K562 (cell line): ENCODE measurements around the gene CENPH. TPM values are rescaled to one million over a fixed set of nuclear protein-coding genes. Genes with fewer than 3 reads are reported as not detected.

ENCODE experiments used
- CCAR2 ChIP-seq: fragments of 200-400 bp; formaldehyde crosslinking; IDR thresholded peaks from 2 replicates; pipeline ENCODE4 v1.6.1; 2017; ENCODE audit warnings: mild to moderate bottlenecking, low read depth, low read length
- GTF2A2 ChIP-seq: IDR thresholded peaks from 2 replicates; pipeline ENCODE4 v1.6.1; 2016; ENCODE audit warnings: mild to moderate bottlenecking, missing genetic modification characterization, missing compliant biosample characterization
- HDAC2 ChIP-seq: fragments of 450-650 bp; IDR thresholded peaks from 2 replicates; pipeline ENCODE4 v1.6.1; 2016; ENCODE audit warnings: mild to moderate bottlenecking
- HNRNPK ChIP-seq: fragments of 200-400 bp; formaldehyde crosslinking; IDR thresholded peaks from one replicate; pipeline ENCODE4 v1.6.1; 2018; ENCODE audit warnings: mild to moderate bottlenecking, low read depth, low read length; ENCODE audit not compliant: poor library complexity, severe bottlenecking
- MTA1 ChIP-seq: fragments of 450-650 bp; IDR thresholded peaks from 2 replicates; pipeline ENCODE4 v1.6.1; 2017; ENCODE audit warnings: borderline replicate concordance
- POLR3A ChIP-seq: IDR thresholded peaks from 2 replicates; pipeline ENCODE4 v1.6.1; 2011; ENCODE audit warnings: borderline replicate concordance, mild to moderate bottlenecking, moderate library complexity; ENCODE audit not compliant: insufficient read length, insufficient read depth; ENCODE audit errors: extremely low read depth
- SP1 ChIP-seq: sonication (generic); formaldehyde crosslinking; IDR thresholded peaks from 2 replicates; pipeline ENCODE4 v1.8.1; 2022; ENCODE audit warnings: mild to moderate bottlenecking, missing genetic modification reagents
- TAF1 ChIP-seq: IDR thresholded peaks from 2 replicates; pipeline ENCODE4 v1.6.1; 2011; ENCODE audit warnings: mild to moderate bottlenecking, low read length, moderate library complexity; ENCODE audit not compliant: insufficient read depth, control insufficient read depth, severe bottlenecking; ENCODE audit errors: extremely low read depth
- ZC3H8 ChIP-seq: fragments of 450-650 bp; IDR thresholded peaks from 2 replicates; pipeline ENCODE4 v1.6.1; 2017
- ZNF311 ChIP-seq: fragments of 250-450 bp; sonication (Bioruptor Pico); IDR thresholded peaks from 2 replicates; pipeline ENCODE4 v1.4.0; 2020; ENCODE audit warnings: mild to moderate bottlenecking, moderate library complexity
- ZNF354B ChIP-seq: fragments of 250-450 bp; sonication (Bioruptor Pico); IDR thresholded peaks from 2 replicates; pipeline ENCODE4 v1.4.0; 2020
- polyA plus RNA-seq, 8 experiments: library from polyadenylated mRNA; depleted of rRNA in 4 of 8; stranded (reverse) in 5 of 8; unstranded in 3 of 8; fragments of >200 nt; fragmentation: Nextera tagmentation in 2 of 8; fragmentation: Illumina TruSeq in 1 of 8; extraction: Ambion mirVana in 2 of 8; extraction: Trizol in 1 of 8; gene quantifications; 2 replicates each; pipeline versions ENCODE4 v1.2.1 to v1.2.3, GENCODE V29; 2011 to 2014; ENCODE audit warnings: inconsistent platforms in 1 of 8, missing spikeins in 1 of 8
- total RNA-seq, 7 experiments: library from RNA; depleted of rRNA in 6 of 7; stranded (reverse); fragments of >200 nt in 6 of 7; fragmentation: Illumina TruSeq in 2 of 7; extraction: Trizol in 2 of 7; gene quantifications; 2 replicates each; pipeline versions ENCODE4 v1.2.1 to v1.2.3, GENCODE V29; 2011 to 2021; ENCODE audit warnings: low replicate concordance in 1 of 7
- TF ChIP-seq, protein P1 (sequence below): sonication (generic); formaldehyde crosslinking; IDR thresholded peaks from 2 replicates; pipeline ENCODE4 v1.8.0; 2022; ENCODE audit warnings: missing genetic modification reagents, mild to moderate bottlenecking, borderline replicate concordance
- TF ChIP-seq, protein P2 (sequence below): fragments of 450-650 bp; formaldehyde crosslinking; IDR thresholded peaks from 2 replicates; pipeline ENCODE4 v1.4.0; 2020; ENCODE audit warnings: mild to moderate bottlenecking, moderate library complexity
- TF ChIP-seq, protein P3 (sequence below): sonication (generic); formaldehyde crosslinking; IDR thresholded peaks from 2 replicates; pipeline ENCODE4 v1.8.0; 2023; ENCODE audit warnings: mild to moderate bottlenecking, missing genetic modification reagents
- TF ChIP-seq, protein P4 (sequence below): fragments of 450-650 bp; IDR thresholded peaks from 2 replicates; pipeline ENCODE4 v1.6.1; 2017; ENCODE audit warnings: antibody characterized with exemption, mild to moderate bottlenecking
- TF ChIP-seq, protein P5 (sequence below): sonication (generic); formaldehyde crosslinking; IDR thresholded peaks from 2 replicates; pipeline ENCODE4 v1.8.1; 2023; ENCODE audit warnings: mild to moderate bottlenecking, missing genetic modification reagents, moderate library complexity

CENPH gene
- total and polyA plus RNA-seq, 9 of the 15 experiments (the other 6 are each of a cell fraction or from before 2014, with no cell fraction given): 10.5 to 124 (median 74.9) TPM

DNA sequence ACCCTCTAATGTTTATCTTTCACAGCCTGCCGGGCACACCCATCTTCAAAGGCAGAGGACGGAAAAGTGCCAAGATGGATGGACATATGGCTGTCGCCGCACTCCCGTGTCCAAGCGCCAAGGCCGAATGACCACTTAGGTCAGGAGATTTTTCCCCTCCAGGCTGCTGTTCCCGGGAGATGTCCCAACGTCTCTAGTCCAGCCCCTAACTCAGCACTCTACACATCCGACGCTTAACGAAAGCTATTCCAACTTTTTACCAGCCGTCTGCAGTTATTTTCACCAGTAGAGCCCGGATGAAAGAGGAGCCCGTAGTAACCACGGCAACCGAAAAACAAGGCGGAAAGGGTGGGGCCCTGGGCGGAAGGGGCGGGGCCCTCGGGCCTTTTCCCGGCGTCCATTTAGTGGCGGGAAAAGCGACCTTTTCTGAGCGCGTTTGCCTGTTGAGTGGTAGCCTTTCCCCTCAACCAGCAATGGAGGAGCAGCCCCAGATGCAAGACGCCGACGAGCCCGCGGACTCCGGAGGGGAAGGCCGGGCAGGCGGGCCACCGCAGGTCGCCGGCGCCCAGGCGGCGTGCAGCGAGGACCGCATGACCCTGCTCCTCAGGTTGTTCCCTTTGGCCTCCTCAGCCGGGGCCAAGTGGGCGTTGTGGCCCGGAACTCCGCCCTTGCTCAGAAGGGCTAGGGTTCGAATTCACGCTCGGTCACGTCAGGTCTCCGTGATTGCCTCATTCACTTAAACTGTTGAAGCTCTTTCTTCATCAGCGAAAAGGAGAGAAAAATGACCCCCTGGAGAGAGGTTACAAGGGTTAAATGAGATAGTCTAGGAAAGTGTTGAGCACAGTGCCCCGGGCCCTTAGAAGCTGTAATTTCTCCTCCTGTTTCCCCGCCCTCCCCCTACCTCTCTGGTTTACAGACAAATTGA lies at the start of gene CENPH (continued):
- TF ChIP-seq, protein P1, sequence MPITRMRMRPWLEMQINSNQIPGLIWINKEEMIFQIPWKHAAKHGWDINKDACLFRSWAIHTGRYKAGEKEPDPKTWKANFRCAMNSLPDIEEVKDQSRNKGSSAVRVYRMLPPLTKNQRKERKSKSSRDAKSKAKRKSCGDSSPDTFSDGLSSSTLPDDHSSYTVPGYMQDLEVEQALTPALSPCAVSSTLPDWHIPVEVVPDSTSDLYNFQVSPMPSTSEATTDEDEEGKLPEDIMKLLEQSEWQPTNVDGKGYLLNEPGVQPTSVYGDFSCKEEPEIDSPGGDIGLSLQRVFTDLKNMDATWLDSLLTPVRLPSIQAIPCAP (CRISPR knock-in tag): no peak
- TF ChIP-seq MTA1 (no peak), ZNF311 (CRISPR knock-in tag) (no peak), HNRNPK (no peak), SP1 (CRISPR knock-in tag) (peak; percentile 94), GTF2A2 (no peak), HDAC2 (0 out of 2 replicates have a peak, but pooled peaks have one; percentile 65), POLR3A (no peak), TAF1 (peak; percentile 64), ZNF354B (CRISPR knock-in tag) (no peak), ZC3H8 (no peak), CCAR2 (no peak)
- TF ChIP-seq, protein P2, sequence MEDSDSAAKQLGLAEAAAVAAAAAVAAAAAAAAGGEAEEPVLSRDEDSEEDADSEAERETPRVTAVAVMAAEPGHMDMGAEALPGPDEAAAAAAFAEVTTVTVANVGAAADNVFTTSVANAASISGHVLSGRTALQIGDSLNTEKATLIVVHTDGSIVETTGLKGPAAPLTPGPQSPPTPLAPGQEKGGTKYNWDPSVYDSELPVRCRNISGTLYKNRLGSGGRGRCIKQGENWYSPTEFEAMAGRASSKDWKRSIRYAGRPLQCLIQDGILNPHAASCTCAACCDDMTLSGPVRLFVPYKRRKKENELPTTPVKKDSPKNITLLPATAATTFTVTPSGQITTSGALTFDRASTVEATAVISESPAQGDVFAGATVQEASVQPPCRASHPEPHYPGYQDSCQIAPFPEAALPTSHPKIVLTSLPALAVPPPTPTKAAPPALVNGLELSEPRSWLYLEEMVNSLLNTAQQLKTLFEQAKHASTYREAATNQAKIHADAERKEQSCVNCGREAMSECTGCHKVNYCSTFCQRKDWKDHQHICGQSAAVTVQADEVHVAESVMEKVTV (CRISPR knock-in tag): no peak
- TF ChIP-seq, protein P3, sequence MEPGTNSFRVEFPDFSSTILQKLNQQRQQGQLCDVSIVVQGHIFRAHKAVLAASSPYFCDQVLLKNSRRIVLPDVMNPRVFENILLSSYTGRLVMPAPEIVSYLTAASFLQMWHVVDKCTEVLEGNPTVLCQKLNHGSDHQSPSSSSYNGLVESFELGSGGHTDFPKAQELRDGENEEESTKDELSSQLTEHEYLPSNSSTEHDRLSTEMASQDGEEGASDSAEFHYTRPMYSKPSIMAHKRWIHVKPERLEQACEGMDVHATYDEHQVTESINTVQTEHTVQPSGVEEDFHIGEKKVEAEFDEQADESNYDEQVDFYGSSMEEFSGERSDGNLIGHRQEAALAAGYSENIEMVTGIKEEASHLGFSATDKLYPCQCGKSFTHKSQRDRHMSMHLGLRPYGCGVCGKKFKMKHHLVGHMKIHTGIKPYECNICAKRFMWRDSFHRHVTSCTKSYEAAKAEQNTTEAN (CRISPR knock-in tag): no peak
- TF ChIP-seq, protein P4, sequence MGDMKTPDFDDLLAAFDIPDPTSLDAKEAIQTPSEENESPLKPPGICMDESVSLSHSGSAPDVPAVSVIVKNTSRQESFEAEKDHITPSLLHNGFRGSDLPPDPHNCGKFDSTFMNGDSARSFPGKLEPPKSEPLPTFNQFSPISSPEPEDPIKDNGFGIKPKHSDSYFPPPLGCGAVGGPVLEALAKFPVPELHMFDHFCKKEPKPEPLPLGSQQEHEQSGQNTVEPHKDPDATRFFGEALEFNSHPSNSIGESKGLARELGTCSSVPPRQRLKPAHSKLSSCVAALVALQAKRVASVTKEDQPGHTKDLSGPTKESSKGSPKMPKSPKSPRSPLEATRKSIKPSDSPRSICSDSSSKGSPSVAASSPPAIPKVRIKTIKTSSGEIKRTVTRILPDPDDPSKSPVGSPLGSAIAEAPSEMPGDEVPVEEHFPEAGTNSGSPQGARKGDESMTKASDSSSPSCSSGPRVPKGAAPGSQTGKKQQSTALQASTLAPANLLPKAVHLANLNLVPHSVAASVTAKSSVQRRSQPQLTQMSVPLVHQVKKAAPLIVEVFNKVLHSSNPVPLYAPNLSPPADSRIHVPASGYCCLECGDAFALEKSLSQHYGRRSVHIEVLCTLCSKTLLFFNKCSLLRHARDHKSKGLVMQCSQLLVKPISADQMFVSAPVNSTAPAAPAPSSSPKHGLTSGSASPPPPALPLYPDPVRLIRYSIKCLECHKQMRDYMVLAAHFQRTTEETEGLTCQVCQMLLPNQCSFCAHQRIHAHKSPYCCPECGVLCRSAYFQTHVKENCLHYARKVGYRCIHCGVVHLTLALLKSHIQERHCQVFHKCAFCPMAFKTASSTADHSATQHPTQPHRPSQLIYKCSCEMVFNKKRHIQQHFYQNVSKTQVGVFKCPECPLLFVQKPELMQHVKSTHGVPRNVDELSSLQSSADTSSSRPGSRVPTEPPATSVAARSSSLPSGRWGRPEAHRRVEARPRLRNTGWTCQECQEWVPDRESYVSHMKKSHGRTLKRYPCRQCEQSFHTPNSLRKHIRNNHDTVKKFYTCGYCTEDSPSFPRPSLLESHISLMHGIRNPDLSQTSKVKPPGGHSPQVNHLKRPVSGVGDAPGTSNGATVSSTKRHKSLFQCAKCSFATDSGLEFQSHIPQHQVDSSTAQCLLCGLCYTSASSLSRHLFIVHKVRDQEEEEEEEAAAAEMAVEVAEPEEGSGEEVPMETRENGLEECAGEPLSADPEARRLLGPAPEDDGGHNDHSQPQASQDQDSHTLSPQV: peak; percentile 66; the same call in 1 of the 2 replicates
- TF ChIP-seq, protein P5, sequence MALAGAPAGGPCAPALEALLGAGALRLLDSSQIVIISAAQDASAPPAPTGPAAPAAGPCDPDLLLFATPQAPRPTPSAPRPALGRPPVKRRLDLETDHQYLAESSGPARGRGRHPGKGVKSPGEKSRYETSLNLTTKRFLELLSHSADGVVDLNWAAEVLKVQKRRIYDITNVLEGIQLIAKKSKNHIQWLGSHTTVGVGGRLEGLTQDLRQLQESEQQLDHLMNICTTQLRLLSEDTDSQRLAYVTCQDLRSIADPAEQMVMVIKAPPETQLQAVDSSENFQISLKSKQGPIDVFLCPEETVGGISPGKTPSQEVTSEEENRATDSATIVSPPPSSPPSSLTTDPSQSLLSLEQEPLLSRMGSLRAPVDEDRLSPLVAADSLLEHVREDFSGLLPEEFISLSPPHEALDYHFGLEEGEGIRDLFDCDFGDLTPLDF: peak; percentile 79
